AG04449 (cell line): Measurements from ENCODE around the gene ATG9B.

ENCODE experiments used
- CTCF ChIA-PET: fragments of 350-600 bp; formaldehyde crosslinking; extraction: SDS; loops from one replicate; lab custom pipeline; 2021; ENCODE audit warnings: antibody characterized with exemption; lab: Yijun Ruan, JAX
- POLR2A ChIA-PET: fragments of 400-600, 350-600 bp; formaldehyde crosslinking; extraction: SDS; loops from one replicate; lab custom pipeline; 2020; ENCODE audit warnings: antibody characterized with exemption, inconsistent platforms; lab: Yijun Ruan, JAX
- DNase-seq: peaks from one replicate; pipeline ENCODE4 v3.0.0-alpha.2; 2010; ENCODE audit warnings: low read depth, low spot score
- H3K4me3 ChIP-seq: 2 replicates; pipeline ENCODE4 v1.5.1; 2011; ENCODE audit warnings: low read depth, mild to moderate bottlenecking, control low read depth, low read length
- TF ChIP-seq, protein P1 (sequence below): IDR thresholded peaks from one replicate; pipeline ENCODE4 v1.5.1; 2011; ENCODE audit warnings: mild to moderate bottlenecking, moderate library complexity, low read length, control low read depth, inconsistent platforms; ENCODE audit not compliant: insufficient read depth; ENCODE audit errors: missing control alignments

The ATG9B gene

DNA sequence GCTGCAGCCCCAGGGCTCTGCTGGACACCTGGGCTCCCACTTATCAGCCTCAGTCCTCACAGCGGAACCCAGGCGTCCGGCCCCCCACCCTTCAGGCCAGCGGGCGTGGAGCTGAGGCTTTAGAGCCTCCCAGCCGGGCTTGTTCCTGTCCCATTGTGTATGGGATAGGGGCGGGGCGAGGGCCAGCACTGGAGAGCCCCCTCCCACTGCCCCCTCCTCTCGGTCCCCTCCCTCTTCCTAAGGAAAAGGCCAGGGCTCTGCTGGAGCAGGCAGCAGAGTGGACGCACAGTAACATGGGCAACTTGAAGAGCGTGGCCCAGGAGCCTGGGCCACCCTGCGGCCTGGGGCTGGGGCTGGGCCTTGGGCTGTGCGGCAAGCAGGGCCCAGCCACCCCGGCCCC lies 30.8 kb downstream of the ATG9B start:
- H3K4me3 ChIP-seq: no peak overlapping the region
- TF ChIP-seq, protein P1, sequence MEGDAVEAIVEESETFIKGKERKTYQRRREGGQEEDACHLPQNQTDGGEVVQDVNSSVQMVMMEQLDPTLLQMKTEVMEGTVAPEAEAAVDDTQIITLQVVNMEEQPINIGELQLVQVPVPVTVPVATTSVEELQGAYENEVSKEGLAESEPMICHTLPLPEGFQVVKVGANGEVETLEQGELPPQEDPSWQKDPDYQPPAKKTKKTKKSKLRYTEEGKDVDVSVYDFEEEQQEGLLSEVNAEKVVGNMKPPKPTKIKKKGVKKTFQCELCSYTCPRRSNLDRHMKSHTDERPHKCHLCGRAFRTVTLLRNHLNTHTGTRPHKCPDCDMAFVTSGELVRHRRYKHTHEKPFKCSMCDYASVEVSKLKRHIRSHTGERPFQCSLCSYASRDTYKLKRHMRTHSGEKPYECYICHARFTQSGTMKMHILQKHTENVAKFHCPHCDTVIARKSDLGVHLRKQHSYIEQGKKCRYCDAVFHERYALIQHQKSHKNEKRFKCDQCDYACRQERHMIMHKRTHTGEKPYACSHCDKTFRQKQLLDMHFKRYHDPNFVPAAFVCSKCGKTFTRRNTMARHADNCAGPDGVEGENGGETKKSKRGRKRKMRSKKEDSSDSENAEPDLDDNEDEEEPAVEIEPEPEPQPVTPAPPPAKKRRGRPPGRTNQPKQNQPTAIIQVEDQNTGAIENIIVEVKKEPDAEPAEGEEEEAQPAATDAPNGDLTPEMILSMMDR: no peak
- DNase-seq: no peak
- POLR2A ChIA-PET: no interaction called here
- CTCF ChIA-PET: interaction anchor here (1.1 to 2.3 kb wide), 7 partner anchors 8 to 96 kb away, joined by 3 to 24 read pairs (median 5); no protein-coding TSS in a partner anchor

DNA sequence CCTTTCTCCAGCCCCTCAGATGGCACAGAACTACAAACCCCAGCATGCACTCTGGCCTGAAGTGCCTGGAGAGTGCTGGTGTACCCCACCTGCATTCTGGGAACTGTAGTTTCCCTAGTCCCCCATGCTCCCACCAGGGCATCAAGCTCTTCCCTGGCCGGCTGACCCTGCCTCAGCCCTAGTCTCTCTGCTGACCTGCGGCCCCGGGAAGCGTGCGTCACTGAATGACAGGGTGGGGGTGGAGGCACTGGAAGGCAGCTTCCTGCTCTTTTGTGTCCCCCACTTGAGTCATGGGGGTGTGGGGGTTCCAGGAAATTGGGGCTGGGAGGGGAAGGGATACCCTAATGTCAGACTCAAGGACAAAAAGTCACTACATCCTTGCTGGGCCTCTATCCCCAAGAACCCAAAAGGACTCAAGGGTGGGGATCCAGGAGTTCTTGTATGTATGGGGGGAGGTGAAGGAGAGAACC lies 31.4 kb downstream of the ATG9B start:
- no peak for DNase-seq
- no peak overlapping the region for H3K4me3 ChIP-seq
- TF ChIP-seq, protein P1: no peak
- POLR2A ChIA-PET: no interaction called here
- CTCF ChIA-PET: interaction anchor here (1.1 to 1.6 kb wide), 3 partner anchors 8 to 95 kb away, joined by 4 to 5 read pairs (median 4); no protein-coding TSS in a partner anchor

DNA sequence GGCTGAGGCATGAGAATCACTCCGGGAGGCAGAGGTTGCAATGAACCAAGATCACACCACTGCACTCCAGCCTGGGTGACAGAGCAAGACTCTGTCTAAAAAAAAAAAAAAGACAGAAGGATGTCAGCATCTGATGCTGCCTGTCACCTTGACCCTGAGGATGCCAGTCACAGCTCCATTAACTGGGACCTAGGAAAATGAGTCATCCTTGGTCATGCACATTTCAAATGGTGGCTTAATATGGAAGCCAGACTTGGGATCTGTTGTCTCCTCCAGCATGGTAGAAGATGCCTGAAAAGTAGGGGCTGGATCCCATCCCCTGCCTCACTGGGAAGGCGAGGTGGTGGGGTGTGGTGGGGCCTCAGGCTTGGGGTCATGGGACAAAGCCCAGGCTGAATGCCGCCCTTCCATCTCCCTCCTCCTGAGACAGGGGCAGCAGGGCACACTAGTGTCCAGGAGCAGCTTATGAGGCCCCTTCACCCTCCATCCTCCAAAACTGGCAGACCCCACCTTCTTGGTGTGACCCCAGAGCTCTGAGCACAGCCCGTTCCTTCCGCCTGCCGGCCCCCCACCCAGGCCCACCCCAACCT lies 32.1 kb downstream of the ATG9B start:
- TF ChIP-seq, protein P1: no peak
- ChIA-PET CTCF (interaction anchor here (0.7 to 1.6 kb wide), 4 partner anchors 8 to 132 kb away, joined by 3 to 5 read pairs (median 4); no protein-coding TSS in a partner anchor), POLR2A (no interaction called here)
- H3K4me3 ChIP-seq: no peak overlapping the region
- DNase-seq: no peak

DNA sequence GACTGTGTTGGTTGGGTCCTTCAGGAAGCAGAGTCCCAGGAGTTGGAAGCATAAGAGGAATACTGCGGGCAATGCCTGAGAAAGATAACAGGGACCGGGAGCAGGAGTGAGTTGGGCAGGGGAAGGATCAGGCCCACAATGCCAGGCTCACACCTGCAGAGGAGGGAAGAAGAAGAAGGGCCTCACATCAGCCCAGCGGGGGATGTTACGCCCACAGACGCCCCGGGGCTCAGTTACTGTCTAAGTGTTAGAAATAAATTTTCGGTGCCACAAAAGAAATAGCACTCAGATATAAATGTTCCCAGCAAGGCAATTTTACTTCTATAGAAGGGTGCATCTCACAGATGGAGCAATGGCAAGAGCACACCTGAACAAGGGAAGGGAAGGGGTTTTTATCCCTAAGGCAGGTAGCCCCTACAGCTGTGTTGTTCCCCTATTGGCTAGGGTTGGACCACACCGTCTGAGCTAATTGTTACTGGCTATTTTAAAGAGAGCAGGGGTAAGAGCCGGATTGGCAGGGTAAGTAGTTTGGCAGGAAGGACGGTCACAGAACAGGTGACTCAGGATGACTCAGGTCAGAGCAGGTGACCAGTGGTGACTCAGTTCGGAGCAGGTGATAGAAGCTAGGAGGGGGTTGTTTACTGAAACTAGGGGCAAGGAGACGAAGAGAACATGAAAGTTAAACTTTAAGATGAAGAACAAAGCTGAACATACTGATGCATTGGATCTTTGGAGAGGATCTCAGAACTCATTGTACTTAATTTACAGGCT lies 33.7 kb downstream of the ATG9B start, which contains the start of gene NOS3:
NOS3 (plus strand) TSS at position 602 of the 771 bp plus-strand sequence. CDS start 2,787 bp downstream, outside the sequence.
- ChIA-PET CTCF (interaction anchor here (0.8 to 3.5 kb wide), 4 partner anchors 10 to 121 kb away, joined by 3 to 21 read pairs (median 10); partner anchors contain the start of gene ABCB8), POLR2A (no interaction called here)
- no peak for DNase-seq
- H3K4me3 ChIP-seq: no peak within 1 kb of the TSS
- TF ChIP-seq, protein P1: no peak

DNA sequence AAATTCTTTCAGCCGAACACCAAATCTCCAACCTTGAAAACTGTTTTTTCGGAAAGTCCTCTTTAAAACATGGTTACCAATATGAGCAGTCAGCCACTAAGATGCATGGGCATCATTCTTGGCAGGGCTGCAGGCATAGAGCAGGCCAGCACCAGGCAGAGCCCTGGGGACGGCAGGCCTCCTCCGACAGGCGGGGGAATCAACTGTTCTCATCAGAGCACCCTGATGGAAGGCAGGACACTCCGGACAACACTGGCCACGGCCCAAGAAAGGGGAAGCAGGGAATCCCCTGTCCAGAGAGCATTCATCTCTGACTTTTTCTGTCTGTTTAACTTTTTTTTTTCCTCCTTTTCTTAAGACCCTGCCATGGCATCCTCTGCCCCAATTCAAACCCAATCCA lies 34.8 kb downstream of the ATG9B start:
- TF ChIP-seq, protein P1: no peak
- CTCF ChIA-PET: interaction anchor here (1.1 to 3.5 kb wide), 9 partner anchors 8 to 122 kb away, joined by 3 to 21 read pairs (median 7); no protein-coding TSS in a partner anchor
- POLR2A ChIA-PET: no interaction called here
- H3K4me3 ChIP-seq: no peak overlapping the region
- no peak for DNase-seq
